Activated naive CD4-positive, alpha-beta T cell (primary cell): Measurements from ENCODE around the gene MMS19.
"Not testable (repeated sequence)": the region's sequence is repeated elsewhere in the genome, so short reads cannot be mapped to it uniquely, and the experiment has no call there.

Source experiments
- DNase-seq, 4 experiments: peaks; one replicate each; lab custom pipeline; 2025; lab: John Stamatoyannopoulos, UW

The MMS19 gene

DNA sequence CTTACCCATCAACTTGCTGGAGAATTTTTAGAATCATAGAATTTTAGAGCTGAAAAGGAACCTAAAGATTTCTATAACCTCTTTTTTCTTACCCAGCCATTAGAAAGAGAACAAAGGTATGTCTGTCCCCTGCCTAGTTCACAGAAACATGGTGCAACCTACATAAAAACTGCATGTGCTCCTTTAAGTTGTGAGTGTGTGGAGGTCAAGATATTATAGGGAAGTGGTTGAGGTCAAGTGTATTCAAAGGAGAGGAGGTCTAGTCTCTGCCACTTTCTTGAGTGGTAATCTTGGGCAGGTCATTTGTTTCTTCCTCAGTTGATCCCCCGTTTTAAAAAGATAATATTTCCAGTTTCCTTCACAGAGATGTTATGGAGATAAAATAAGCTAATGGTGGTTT lies 6.9 kb upstream of the MMS19 start:
- DNase-seq, result no peak

DNA sequence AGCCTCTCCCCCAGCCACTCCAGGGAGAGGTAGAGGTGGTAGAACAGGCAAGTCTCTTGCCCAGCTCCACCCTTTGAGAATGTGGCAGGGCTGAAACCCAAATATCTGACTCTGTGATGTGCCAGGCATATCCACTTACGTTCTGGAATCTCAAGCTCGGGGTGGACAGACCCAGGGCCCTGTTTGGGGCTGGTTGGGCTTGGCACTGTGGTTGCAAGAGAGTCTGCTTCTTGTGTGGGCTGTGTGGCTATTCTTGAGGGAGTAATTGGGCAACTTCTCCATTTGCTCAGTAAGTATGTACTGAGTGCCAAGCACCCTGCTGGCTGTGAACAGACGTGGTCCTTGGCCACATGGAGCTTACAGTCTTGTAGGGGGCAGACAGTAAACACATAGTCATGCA lies 5.2 kb upstream of the MMS19 start:
- DNase-seq, result no peak

DNA sequence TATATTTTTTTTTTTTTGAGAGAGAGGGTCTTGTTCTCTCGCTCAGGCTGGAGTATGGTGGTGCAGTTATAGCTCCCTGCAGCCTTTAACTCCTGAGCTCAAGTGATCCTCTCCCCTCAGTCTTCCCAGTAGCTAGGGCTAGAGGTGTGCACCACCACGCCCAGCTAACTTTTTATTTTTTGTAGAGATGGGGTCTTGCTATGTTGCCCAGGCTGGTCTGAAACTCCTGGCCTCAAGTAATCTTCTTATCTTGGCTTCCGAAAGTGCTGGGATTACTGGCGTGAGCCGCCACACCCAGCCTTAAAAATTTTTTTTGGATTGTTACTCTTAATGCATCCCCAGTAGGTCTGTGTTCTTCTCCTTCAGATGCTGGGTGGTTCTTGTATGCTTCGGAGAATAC lies 4.7 kb upstream of the MMS19 start:
- no peak for DNase-seq

DNA sequence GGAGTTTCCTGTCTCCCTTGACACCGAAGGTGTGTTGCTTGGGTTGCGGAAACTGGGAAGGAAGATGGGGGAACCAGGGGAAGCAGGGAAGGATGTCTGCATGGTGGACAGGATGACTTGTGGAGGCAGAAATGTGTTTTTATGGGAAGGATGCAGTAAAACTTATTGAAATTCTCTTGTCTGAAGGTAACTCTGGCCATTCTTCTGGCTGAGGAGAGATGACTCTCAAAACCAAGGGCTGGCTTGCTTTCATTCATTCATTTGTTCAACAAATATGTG lies 2.0 kb upstream of the MMS19 start:
- DNase-seq, result no peak

DNA sequence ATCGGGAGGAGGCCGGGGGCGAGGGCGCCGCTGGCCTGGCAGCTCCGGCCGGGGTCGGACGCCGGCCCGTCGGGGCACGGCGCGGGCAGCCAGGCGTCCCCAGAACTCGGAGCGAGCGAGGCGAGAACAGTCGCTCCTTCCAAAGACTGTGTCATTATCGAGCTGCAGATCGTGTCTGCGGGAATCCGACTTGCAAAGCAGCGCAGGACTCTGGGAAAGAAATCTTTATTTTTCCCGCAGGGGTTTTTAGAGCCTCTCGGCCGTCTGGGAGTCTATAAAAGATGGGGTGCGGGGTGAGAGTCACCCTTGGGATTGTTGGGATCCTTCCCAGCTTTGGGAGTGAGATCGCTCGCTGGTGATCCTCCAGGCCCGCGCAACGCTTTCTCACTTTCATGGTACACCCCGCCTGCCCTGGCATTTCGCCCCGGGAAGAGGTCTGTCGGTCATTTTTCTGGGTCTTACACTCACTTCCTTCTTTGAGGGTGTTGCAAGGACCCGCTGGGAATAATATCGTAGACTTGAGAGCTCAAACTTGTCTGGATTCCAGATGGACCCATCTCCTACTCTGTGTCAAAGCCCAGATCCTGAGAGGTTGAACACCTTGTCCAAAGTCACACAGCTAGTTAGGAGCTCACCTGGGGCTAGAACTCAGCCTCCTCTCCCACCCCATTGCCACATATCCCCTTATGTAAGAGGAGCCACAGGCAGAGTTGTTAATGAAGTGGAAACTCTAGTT lies 1.5 kb upstream of the MMS19 start:
- DNase-seq, result peak in 1 of 4 experiments; percentile 28

DNA sequence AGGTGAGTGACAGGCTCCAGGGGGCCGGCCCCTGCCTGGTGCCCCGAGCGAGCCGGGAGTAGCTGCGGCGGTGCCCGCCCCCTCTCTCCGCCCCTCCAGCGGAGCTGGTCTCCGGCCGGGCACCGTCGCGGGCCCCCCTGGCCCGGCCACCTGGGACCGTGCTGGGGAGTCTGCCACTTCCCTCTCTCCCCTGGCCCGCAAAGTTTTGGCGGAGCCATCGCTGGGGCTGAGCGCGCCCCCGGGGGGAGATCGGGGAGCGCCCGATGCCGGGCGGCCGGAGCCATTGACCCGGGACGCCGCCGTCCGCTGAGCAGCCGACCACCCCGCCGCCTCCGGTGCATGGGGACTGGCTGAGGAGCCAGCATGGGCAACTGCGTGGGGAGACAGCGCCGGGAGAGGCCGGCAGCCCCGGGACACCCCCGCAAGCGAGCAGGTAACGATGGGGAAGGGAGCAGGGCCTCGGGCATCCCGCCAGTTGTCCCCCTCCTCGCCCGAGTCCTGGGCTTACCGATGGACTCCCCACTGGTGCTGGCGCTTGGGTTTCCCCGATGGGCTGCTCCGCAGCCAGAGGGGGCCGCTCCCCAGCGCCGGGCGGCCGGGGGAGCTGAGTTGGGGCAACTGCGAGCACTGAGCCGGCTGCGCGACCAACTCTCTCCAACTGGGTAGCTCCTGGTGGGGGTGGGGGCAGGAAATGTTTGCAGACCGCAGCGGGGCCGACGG lies 779 bp upstream of the MMS19 start, which contains the start of gene UBTD1:
Gene UBTD1, plus strand, starts transcription at position 84 of the 720 bp plus-strand sequence. Its CDS starts 280 bp downstream, at position 364.
- DNase-seq, result peak; percentile 22 to 41 (median 30)

DNA sequence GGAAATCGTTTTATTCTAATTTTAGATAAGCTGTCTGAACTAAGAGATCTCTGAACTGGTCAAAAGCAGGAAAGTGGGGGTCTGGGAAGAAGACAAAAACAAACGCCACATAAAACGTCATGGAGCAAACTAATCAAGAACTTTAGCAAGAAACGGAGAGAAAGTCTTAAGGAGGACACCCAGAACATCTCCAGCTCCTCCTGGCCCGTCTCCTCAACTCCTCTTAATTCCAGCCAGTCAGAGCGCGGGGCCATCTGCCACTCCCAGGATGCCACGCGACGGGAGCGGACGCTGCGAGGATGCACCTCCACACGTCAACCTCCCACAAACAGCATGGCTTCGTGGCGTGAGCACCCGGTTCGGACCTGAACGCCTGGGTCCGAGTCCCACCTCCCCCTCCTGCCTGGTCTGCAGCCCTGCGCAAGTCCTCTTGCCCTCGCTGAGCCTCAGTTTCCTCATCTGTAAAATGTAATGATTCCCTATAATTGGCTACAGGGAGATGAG lies 598 bp downstream of the MMS19 start:
- DNase-seq, result peak; percentile 25 to 57 (median 32)

DNA sequence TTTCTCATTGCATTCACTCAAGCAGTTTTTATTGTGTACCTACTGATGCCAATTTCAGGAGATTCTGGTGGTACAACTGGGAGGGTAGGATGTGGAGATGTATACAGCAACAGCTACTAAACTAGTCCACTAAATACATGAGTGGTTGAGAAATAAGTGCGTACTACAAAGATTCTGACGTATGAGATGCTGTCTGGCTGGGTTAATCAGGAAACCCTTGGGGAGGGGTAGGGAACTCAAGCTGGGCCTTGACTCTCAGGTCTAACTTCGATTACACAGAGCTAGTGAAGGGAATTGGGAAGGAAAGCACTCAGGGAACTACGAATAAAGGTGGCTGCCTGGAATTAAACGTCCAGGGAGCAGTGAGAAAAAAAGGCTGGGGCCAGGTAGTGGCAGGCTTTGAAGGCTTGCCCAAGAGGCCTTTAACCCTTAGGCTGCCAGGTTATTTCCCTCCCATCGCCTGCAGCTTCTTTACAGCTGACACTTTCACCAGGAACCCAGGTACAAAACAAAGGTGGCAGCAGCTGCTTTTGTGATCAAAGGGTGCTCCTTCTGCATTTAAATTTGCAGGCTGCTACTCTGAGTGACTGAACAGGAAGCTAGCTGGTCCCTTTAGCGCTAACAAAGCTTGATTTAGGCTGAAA lies 3.2 kb downstream of the MMS19 start:
- DNase-seq, result no peak

DNA sequence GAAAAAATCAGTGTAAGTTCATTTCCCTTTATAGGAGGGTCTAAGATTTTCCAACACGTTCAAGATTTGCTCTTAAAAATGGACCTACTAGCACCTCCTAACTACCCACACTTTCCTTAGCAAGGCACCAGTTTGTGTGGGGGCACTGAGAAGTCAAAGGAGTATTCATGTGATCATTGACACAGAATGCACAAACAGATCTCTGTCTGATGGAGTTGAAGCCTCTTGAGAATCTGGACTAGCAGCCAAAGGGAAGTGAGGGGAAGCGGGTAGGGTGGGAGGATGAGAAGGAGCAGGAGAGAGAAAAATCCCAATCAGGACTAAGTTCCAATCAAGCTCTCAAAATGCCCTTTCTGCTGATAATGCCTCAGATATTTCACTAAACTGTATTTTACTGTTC lies 4.1 kb downstream of the MMS19 start:
- DNase-seq, result no peak

DNA sequence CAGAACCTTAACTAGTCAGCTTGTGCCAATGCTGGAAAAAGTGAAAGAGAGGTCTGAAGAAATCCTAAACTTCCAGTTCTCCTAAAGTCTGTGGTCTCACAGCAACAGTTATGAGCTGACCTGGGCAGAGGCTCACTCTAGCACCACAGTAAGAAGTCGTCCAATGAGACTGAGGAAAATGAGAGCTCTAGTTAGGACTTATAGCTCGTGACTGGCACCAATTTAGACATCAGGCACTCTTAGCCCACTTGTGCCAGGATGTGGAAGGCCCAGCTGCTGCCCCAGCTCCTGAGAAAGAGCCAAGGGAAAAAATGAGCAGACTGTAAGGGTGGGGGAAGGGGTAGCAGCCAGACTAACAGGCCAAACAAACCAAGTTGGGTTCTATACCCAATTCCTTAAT lies 7.6 kb downstream of the MMS19 start:
- no peak for DNase-seq

DNA sequence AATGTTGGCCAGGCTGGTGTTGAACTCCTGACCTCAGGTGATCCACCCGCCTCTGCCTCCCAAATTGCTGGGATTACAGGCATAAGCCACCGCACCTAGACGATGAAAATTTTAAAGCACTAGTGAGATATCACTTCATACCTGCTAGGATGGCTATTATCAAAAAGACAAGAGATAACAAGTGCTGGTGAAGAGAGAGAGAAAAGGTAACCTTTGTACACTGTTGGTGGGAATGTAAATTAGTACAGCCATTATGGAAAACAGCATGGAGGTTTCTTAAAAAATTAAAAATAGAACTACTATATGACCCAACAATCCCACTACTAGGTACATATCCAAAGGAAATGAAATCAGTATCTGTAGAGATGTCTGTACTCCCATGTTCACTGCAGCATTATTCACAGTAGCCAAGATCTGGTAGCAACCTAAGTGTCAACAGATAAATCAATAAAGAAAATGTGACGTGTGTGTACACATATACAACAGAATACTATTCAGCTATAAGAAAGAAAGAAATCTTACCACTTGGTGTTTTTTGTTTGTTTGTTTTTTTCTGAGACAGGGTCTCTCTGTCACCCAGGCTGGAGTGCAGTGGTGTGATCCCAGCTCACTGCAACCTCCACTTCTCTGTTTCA lies 12.5 kb downstream of the MMS19 start:
- no peak for DNase-seq

DNA sequence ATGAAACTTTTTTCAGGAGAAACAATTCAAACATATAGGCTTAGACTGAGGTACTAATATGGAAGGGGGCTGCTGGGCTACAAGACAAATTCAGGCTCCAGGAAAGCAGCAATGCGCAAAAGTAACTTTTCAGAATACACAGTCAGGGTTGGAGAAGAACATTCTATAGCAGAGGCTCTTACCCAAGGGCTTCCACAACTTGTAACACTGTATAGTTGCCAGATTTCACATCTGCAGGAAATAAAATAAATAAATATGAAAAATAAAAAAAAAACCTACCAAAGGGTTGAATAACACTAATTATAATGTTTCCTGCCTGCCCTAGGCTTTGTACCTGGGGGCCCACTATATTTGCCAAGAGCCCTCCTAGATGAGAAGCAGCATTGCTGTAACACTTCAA lies 14.3 kb downstream of the MMS19 start:
- no peak for DNase-seq

DNA sequence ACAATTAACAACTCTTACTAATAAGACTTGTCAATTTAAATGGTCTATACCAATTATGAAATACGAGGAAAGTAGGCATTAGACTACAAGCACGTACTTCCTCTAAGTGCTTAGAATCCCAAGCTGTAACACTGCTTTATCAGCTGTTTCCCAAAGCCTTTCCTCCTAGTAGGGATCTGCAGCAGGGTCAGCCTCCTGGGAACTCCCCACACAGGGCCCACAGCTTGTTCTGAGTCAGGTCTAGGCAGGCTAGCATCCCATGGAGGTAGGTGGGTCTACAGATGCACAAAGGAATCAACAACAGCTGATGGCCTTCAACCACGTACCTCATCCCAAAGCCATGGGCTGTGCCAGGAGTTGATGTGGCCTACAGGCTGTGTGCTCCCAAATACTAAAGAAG lies 14.7 kb downstream of the MMS19 start:
- DNase-seq, result no peak

DNA sequence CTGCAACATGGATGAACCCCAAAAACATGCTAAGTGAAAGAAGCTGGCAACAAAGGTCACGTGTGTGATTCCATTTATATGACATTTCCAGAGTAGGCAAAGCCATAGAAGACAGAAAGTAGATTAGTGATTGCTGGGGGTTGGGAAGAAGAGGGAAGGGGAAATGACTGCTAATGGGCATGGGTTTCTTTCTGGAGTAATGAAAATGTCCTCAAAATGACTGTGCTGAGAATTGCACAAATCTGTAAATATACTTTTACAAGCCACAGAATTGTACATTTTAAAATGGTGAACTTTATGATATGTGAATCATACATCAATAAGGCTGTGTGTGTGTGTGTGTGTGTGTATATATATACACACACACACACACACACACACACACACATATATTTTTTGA lies 15.8 kb downstream of the MMS19 start:
- no peak for DNase-seq

DNA sequence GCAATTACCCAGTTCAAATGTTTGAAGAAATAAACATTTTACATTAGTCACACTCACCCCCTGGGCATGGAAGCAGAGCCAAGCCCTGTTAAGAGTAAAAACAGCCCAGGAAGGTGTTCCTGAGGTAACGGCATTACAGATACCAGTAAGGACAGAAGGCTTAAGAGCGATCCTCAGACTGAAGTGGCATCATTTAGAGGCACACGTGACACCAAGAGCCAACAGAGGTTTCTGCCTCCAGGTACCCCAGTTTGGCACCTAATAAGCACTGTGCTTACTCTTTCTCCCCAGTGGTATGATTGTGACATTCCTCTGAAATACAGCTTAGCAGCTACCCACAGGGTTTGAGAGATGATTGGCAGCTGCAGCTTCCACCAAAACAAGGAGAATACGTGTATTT lies 17.2 kb downstream of the MMS19 start:
- DNase-seq, result no peak

DNA sequence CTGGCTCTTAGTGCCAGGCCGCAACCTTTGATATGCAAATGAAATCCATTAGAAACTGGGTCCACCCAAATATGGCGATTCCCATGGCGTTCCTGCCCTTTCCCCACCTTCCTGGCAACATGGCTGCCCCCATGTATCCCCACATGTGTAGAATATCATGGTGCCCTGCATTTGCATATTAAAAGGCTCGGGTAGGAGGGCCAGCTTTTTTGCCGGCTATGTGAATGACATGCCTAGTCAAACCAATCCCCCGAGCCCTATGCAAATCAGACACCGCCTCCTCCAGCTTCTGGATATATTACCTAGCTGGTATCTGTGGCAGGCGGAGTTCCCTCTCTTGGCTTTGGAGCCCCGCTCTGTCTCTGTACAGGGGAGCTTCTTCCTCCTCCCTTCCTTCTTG lies 18.3 kb downstream of the MMS19 start:
- no peak for DNase-seq

DNA sequence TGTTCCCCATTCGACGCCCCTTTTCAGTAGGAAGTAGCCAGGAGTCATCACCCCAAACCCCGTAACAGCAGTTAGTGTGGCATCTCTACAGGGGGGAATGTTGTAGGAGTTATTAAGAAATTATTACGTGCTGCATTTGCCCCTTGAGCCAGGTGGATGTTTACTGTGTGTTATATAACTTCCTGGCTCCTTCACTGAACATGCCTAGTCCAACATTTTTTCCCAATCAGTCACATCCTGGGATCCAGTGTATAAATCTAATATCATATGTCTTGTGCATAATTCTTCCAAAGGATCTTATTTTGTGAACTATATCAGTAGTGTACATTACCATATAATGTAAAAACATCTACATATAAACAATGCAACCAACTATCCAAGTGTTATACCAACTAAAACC lies 18.8 kb downstream of the MMS19 start:
- DNase-seq, result not testable (repeated sequence)

DNA sequence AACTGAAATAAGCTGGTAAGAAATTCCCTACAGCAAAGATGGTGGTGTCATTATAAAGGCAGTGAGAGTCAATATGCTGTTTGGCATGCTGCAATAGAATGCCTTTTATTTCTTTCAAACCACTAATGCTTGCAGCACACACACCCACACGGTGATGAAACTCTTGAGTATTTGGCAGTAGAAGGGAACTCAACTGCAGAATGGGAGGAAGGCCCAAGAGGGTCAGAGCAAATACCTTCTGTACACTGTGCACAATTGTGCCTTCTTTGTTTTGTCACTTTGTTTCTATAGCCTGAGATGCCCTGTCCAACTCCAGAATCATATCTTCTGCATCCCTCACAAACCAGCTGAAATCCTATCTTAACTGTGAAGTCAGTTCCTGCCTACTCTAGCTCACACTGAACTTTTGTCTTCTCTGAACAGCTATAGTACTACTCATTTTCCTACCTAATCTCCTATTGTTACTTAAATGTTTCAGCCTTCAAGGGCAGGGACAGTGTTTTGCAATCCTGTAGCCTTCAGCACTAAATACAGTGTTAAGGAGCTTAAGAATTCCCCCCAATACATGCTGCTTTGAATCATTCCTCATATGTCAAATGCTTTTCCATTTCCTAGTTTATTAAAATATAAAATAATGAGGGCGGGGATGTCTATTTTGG lies 22.2 kb downstream of the MMS19 start:
- no peak for DNase-seq

DNA sequence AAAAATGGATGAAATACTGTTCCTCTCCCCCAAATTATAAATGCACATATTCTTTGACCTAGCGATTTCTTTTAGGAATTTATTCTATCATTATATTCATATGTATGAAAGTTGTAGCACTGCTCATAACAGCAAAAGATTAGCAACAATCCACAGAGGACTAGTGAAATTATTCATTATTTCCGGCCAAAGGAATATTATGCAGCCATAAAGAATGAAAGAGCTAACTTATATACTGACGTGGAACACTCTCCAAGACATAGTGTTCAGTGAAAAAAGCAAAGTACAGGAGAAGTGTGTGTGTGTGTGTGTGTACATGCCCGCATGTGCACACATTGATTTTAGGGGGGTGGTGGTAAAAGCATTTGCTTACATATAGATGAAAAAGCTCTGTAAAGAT lies 23.3 kb downstream of the MMS19 start:
- DNase-seq, result no peak

DNA sequence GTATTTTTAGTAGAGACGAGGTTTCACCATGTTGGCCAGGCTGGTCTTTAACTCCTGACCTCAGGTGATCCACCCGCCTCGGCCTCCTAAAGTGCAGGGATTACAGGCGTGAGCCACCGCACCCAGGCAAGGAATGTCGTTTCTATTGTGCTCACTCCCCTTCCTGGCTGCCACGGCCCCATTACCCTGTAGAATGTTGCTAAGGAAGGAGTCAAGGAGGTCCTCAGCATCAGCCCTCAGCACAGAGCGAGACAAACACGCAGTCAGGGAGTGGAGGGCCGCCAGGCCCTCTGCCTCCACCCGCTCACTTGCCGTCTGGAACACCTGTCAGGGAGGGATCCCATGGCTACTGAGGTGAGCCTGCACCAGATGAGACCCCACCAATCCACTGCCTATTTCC lies 29.4 kb downstream of the MMS19 start:
- DNase-seq, result not testable (repeated sequence)

DNA sequence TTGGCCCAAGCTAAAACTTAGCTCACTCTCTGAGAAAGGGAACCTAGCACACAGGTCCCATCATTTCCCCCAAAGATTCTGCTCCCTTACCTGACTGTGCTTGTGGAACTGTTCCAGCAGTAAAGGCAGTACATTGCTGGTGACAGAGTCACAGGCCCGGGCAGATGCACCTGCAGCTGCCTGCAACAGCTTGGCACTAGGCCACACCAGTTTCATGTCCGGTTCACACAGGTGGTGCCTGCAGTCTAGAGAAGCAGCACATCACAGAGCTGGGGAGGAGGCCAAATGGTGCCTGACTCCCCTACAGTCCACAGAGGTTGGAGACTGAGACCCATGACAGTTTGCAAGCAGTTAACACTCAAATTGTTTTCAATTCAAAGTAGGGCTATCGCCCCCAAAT lies 30.1 kb downstream of the MMS19 start:
- DNase-seq, result no peak

DNA sequence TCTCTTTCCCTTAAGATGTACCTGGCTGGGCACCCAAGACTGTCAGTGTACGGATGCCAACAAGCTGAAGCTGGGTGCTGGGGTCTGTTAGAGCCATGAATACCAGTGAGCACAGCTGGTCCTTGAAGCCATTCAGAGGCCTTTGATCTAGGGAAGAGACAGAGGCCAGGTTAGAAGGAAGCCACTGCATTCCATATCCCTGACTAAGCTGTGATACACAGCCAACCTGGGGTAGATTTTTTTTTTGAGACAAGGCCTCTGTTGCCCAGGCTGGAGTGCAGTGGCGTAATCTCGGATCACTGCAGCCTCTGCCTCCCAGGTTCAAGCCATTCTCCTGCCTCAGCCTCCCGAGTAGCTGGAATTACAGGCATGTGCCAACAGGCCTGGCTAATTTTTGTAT lies 31.5 kb downstream of the MMS19 start:
- DNase-seq, result no peak
